DMS53 treated with DMSO at 0.1 percent for 48 hours (cell line): ENCODE results near the gene THSD4.
"Not testable (repeated sequence)": the region's sequence is repeated elsewhere in the genome, so short reads cannot be mapped to it uniquely, and the experiment has no call there.

ENCODE experiments used
- DNase-seq: peaks from one replicate; lab custom pipeline; 2025; ENCODE audit not compliant: unreplicated experiment; lab: John Stamatoyannopoulos, UW

THSD4 gene

GRCh38 chr15:71120428-71120944, 5.2 kb downstream of the THSD4 start:
- DNase-seq = no peak

- DNase-seq = no peak
Observed at GRCh38 chr15:71121442-71121841, 6.2 kb downstream of the THSD4 start.

GRCh38 chr15:71124937-71125790, 9.9 kb downstream of the THSD4 start:
- DNase-seq = no peak

GRCh38 chr15:71125831-71126450, 10.7 kb downstream of the THSD4 start:
- no peak for DNase-seq

GRCh38 chr15:71127083-71127482, 11.8 kb downstream of the THSD4 start:
- no peak for DNase-seq

- not testable (repeated sequence) for DNase-seq
Observed at GRCh38 chr15:71128159-71128558, 12.9 kb downstream of the THSD4 start.

- DNase-seq = no peak
Observed at GRCh38 chr15:71128939-71129562, 13.8 kb downstream of the THSD4 start.

- no peak for DNase-seq
Observed at GRCh38 chr15:71129669-71130068, 14.4 kb downstream of the THSD4 start.

- DNase-seq = no peak
Observed at GRCh38 chr15:71131601-71132362, 16.5 kb downstream of the THSD4 start.

- DNase-seq = no peak
Observed at GRCh38 chr15:71133747-71134472, 18.6 kb downstream of the THSD4 start.

- DNase-seq = no peak
Observed at GRCh38 chr15:71136159-71136783, 21.0 kb downstream of the THSD4 start.

- DNase-seq = no peak
Observed at GRCh38 chr15:71136793-71137518, 21.7 kb downstream of the THSD4 start.

- no peak for DNase-seq
Observed at GRCh38 chr15:71138473-71138872, 23.2 kb downstream of the THSD4 start.

GRCh38 chr15:71139241-71139640, 24.0 kb downstream of the THSD4 start:
- DNase-seq = no peak

- no peak for DNase-seq
Observed at GRCh38 chr15:71141572-71141971, 26.3 kb downstream of the THSD4 start.

GRCh38 chr15:71142780-71143179, 27.5 kb downstream of the THSD4 start:
- DNase-seq = no peak

- no peak for DNase-seq
Observed at GRCh38 chr15:71143373-71144310, 28.4 kb downstream of the THSD4 start.

GRCh38 chr15:71145648-71146047, 30.4 kb downstream of the THSD4 start:
- no peak for DNase-seq
